Cardiac fibroblast (primary cell): ENCODE results near the gene ELF2.

ENCODE experiments used
- DNase-seq, 2 donors: peaks; one replicate each; pipeline versions ENCODE4 v3.0.0 to v3.0.0-alpha.2; 2010; ENCODE audit warnings: low read depth in 2 of 2
- H3K4me3 ChIP-seq, 2 donors: replicated peaks in 1 of 2; 1 replicate in 1 of 2; 2 replicates in 1 of 2; pipeline ENCODE4 v1.5.1; 2011; ENCODE audit warnings: low read depth in 2 of 2, low read length in 2 of 2, mild to moderate bottlenecking in 2 of 2, moderate library complexity in 1 of 2
- CTCF ChIP-seq: IDR thresholded peaks from one replicate; pipeline ENCODE4 v1.5.1; 2011; ENCODE audit warnings: low read depth, mild to moderate bottlenecking, low read length, inconsistent platforms

The ELF2 gene

GRCh38 chr4:139154134-139154421, 22.9 kb downstream of the ELF2 start:
- TF ChIP-seq CTCF, result no peak
- H3K4me3 ChIP-seq, result no peak overlapping the region
- no peak for DNase-seq

GRCh38 chr4:139153411-139154133, 23.4 kb downstream of the ELF2 start:
- no peak overlapping the region for H3K4me3 ChIP-seq
- peak; percentile 9 to 22 for DNase-seq
- no peak for TF ChIP-seq CTCF

- no peak for TF ChIP-seq CTCF
- H3K4me3 ChIP-seq, result no peak overlapping the region
- no peak for DNase-seq
These were observed 24.8 kb downstream of the ELF2 start for GRCh38 chr4:139152249-139152648.

GRCh38 chr4:139146926-139147629, 29.9 kb downstream of the ELF2 start:
- no peak overlapping the region for H3K4me3 ChIP-seq
- no peak for DNase-seq
- TF ChIP-seq CTCF, result no peak

- no peak for DNase-seq
- no peak for TF ChIP-seq CTCF
- no peak overlapping the region for H3K4me3 ChIP-seq
These were observed 31.5 kb downstream of the ELF2 start for GRCh38 chr4:139145552-139145932.

- DNase-seq, result peak in 1 of 2 donors; percentile 2
- no peak for TF ChIP-seq CTCF
- no peak overlapping the region for H3K4me3 ChIP-seq
These were observed 32.0 kb downstream of the ELF2 start for GRCh38 chr4:139144911-139145551.
